ENCODE data around the gene DNM1. TPM values are rescaled to one million over a fixed set of nuclear protein-coding genes. Genes with fewer than 3 reads are reported as not detected.

The DNM1 gene
- total RNA-seq, 6 donors from 2014 or later: 1.4 to 17.8 (median 7.9) TPM

DNA sequence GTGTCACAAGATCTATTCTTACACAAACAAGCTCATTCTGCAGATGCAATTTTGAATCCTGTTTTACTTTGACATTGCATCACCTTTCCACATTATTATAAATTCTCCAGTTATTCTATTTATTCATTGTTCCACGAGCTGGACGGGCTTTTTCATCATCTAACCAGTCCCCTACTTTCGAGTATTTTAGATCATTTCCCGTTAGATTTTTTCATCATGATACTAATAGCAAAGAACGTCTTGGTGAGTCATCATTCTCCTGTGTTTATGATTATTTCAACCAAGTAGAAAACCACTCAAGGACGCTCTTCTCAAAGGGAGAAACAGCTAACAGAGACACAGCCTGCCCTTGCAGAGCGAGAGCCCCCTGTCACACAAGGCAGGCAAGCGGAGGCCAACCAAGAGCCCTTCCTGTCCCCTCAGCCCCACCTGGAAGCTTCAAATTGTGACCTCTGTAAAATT, 28.0 kb upstream of the DNM1 start:
- ATAC-seq (ENCODE audit: low FRiP score in 2 of 2) (no peak), DNase-seq (no peak)
- no peaks in the 10 kb centered on the region for H3K4me1 ChIP-seq
- no peak overlapping the region for H3K4me3 ChIP-seq
- H3K9me3 ChIP-seq: no peaks in the 10 kb centered on the region
- no peak overlapping the region for H3K27ac ChIP-seq
- TF ChIP-seq POLR2AphosphoS5 (IDR thresholded peaks at IDR 0.05) (no peak), EP300 (IDR thresholded peaks at IDR 0.05) (no peak), POLR2A (IDR thresholded peaks at IDR 0.05) (no peak)
- TF ChIP-seq, protein P1, sequence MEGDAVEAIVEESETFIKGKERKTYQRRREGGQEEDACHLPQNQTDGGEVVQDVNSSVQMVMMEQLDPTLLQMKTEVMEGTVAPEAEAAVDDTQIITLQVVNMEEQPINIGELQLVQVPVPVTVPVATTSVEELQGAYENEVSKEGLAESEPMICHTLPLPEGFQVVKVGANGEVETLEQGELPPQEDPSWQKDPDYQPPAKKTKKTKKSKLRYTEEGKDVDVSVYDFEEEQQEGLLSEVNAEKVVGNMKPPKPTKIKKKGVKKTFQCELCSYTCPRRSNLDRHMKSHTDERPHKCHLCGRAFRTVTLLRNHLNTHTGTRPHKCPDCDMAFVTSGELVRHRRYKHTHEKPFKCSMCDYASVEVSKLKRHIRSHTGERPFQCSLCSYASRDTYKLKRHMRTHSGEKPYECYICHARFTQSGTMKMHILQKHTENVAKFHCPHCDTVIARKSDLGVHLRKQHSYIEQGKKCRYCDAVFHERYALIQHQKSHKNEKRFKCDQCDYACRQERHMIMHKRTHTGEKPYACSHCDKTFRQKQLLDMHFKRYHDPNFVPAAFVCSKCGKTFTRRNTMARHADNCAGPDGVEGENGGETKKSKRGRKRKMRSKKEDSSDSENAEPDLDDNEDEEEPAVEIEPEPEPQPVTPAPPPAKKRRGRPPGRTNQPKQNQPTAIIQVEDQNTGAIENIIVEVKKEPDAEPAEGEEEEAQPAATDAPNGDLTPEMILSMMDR (IDR thresholded peaks at IDR 0.05): no peak
- 77 to 84% methylated on average over 8 of the region's 8 CpGs for WGBS, 2 donors
- H3K36me3 ChIP-seq: peaks cover 20 to 80% (median 62%) of the 10 kb centered on the region in 4 donors
- no peaks in the 10 kb centered on the region for H3K27me3 ChIP-seq

DNA sequence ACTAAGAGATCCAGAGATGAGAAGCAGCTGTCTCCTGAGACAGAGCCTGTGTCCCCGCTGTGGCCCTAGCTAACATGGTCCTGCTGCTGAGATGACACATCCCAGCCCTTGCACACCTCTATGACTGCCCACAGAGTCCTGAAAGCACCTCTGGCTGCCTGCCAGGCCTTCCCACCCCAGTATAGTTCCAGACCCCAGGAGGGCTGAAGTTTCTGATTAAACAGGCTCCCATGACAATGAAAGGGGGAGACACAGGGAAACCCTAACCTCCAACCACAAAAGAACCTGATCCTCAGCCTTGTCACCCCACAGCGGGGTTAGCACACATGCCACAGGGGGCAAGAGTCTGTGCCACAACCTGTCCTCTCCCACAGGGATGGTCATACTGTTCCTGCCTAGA, 27.5 kb upstream of the DNM1 start:
- H3K27me3 ChIP-seq: no peaks in the 10 kb centered on the region
- DNase-seq (no peak), ATAC-seq (ENCODE audit: low FRiP score in 2 of 2) (no peak)
- no peak overlapping the region for H3K27ac ChIP-seq
- H3K36me3 ChIP-seq: peaks cover 24 to 80% (median 62%) of the 10 kb centered on the region in 4 donors
- no peak overlapping the region for H3K4me3 ChIP-seq
- TF ChIP-seq POLR2A (IDR thresholded peaks at IDR 0.05): no peak
- TF ChIP-seq POLR2AphosphoS5 (IDR thresholded peaks at IDR 0.05): no peak
- TF ChIP-seq, protein P1 (IDR thresholded peaks at IDR 0.05): no peak
- no peaks in the 10 kb centered on the region for H3K4me1 ChIP-seq
- 97 to 100% methylated on average over 2 of the region's 2 CpGs for WGBS, 2 donors
- H3K9me3 ChIP-seq: no peaks in the 10 kb centered on the region

DNA sequence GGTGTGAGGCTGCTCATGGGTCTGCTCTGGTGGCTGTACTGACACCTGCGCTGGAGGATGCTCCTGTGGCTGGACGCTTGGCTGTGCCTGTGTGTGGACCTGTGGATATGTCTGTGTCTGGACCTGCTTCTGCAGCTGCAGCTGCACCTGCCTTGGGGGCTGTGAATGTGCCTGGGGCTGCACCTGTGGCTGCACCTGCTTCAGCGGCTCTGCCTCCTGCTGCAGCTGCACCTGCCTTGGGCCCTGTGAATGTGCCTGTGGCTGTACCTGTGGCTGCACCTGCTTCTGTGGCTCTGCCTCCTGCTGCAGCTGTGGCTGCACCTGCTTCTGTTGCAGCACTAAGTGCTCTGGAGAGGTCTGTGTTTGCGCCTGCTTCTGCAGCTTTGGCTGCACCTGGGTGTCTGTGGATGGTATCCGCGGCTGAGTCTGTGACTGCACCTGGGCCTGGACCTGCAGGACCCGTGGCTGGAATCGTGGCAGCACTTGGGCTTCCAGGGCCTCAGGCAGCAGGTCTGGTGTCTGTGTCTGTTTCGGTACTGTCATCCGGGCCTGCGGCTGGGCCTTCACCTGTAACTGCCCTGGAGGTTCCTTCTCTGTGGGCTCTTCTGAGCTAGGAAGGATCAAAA, 24.3 kb upstream of the DNM1 start:
- Histone ChIP-seq H3K27me3 (no peaks in the 10 kb centered on the region), H3K27ac (no peak overlapping the region), H3K4me3 (no peak overlapping the region), H3K36me3 (peaks cover 25 to 85% (median 72%) of the 10 kb centered on the region in 4 donors), H3K9me3 (no peaks in the 10 kb centered on the region), H3K4me1 (no peaks in the 10 kb centered on the region)
- 98 to 100% methylated on average over 4 to 8 of the region's 11 CpGs for WGBS, 2 donors
- ATAC-seq (ENCODE audit: low FRiP score in 2 of 2): no peak
- no peak for DNase-seq
- TF ChIP-seq, protein P1 (IDR thresholded peaks at IDR 0.05): no peak
- no peak for TF ChIP-seq EP300 (IDR thresholded peaks at IDR 0.05)

DNA sequence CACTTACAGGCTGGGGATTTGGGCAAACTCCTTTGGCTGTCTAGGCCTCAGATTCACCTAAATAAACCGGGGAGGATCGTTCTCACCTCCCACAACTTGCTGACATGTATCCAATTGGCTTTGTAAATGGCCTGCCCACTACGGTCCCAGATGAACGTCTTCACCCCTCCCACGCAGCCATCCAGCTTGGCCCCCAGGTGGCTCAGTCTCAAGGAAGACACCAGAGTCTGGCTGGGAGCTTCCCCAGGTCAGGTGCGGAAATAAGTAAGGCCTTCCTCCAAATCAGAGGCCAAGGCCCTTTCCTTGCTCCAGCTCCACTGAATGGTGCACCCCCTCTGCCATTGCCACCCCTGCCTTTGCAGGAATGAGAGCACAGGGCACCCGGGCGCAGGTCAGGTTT, 23.2 kb upstream of the DNM1 start:
- ATAC-seq (ENCODE audit: low FRiP score in 2 of 2) (no peak), DNase-seq (no peak)
- H3K4me3 ChIP-seq: no peak overlapping the region
- 90 to 97% methylated on average over 4 to 8 of the region's 8 CpGs for WGBS, 2 donors
- no peaks in the 10 kb centered on the region for H3K9me3 ChIP-seq
- no peaks in the 10 kb centered on the region for H3K4me1 ChIP-seq
- H3K27me3 ChIP-seq: no peaks in the 10 kb centered on the region
- TF ChIP-seq, protein P1 (IDR thresholded peaks at IDR 0.05): no peak
- TF ChIP-seq POLR2A (IDR thresholded peaks at IDR 0.05) (no peak), POLR2AphosphoS5 (IDR thresholded peaks at IDR 0.05) (no peak), EP300 (IDR thresholded peaks at IDR 0.05) (no peak)
- H3K27ac ChIP-seq: no peak overlapping the region
- H3K36me3 ChIP-seq: peaks cover 27 to 85% (median 70%) of the 10 kb centered on the region in 4 donors

DNA sequence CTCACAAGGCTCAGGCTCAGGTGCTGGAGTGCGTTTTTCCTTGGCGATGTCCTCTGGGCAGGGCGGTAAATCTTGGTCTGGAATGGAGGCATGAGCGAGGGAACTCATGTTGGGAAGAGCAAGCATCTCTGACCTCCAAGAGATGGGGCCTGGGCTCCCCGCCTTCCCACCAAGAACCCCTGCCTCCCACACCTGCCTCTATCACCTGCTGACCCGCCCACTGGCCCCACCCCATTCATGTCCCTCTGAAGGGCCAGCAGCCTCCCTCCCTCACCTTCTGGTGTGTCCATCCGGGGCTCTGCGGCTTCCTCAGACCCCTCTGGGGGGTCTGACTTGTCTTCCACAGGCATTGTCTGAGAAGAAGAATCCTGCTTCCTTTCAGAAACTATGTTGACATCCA, 22.7 kb upstream of the DNM1 start:
- ATAC-seq (ENCODE audit: low FRiP score in 2 of 2): no peak
- Histone ChIP-seq H3K27ac (no peak overlapping the region), H3K4me1 (no peaks in the 10 kb centered on the region), H3K27me3 (no peaks in the 10 kb centered on the region), H3K9me3 (no peaks in the 10 kb centered on the region), H3K36me3 (peaks cover 28 to 85% (median 74%) of the 10 kb centered on the region in 4 donors), H3K4me3 (no peak overlapping the region)
- WGBS, 2 donors: 93 to 96% methylated on average over 3 to 8 of the region's 8 CpGs
- TF ChIP-seq, protein P1 (IDR thresholded peaks at IDR 0.05): no peak
- no peak for DNase-seq
